Neural cell (in vitro differentiated cells): ENCODE data around the gene PPM1L. TPM values are rescaled to one million over a fixed set of nuclear protein-coding genes. Genes with fewer than 3 reads are reported as not detected.
A peak's percentile ranks its signal among the peaks of the same experiment; 100 is the strongest.

ENCODE experiments used
- H2AFZ ChIP-seq: fragments of 200-600, 300-800 bp; sonication (generic), shearing (Covaris generic); 2 replicates; pipeline ENCODE4 v1.6.0; 2014; ENCODE audit warnings: low read depth, mild to moderate bottlenecking, antibody characterized with exemption, low read length, moderate library complexity
- H3F3A ChIP-seq: fragments of 200-600 bp; shearing (Covaris generic); 2 replicates; pipeline ENCODE4 v1.6.1; 2016; ENCODE audit warnings: mild to moderate bottlenecking, moderate library complexity, mixed read lengths, antibody characterized with exemption, low read length; ENCODE audit not compliant: insufficient read depth, poor library complexity, severe bottlenecking
- H3K27ac ChIP-seq: fragments of 200-600, 300-800 bp; sonication (generic), shearing (Covaris generic); 2 replicates; pipeline ENCODE4 v1.5.1; 2014; ENCODE audit warnings: mild to moderate bottlenecking, low read length, moderate library complexity
- H3K27me3 ChIP-seq: fragments of 300-800, 200-600 bp; sonication (generic), shearing (Covaris generic); 2 replicates; pipeline ENCODE4 v1.6.0; 2014; ENCODE audit warnings: mild to moderate bottlenecking, low read depth, low read length, moderate library complexity; ENCODE audit not compliant: insufficient read depth
- H3K36me3 ChIP-seq: fragments of 300-800, 200-600 bp; sonication (generic), shearing (Covaris generic); 2 replicates; pipeline ENCODE4 v1.5.1; 2014; ENCODE audit warnings: mild to moderate bottlenecking, antibody characterized with exemption, low read length, moderate library complexity; ENCODE audit not compliant: insufficient read depth
- H3K4me2 ChIP-seq: fragments of 300-800, 200-600 bp; sonication (generic), shearing (Covaris generic); 2 replicates; pipeline ENCODE4 v1.6.0; 2014; ENCODE audit warnings: mild to moderate bottlenecking, low read length
- H3K4me3 ChIP-seq: fragments of 300-800, 200-600 bp; sonication (generic), shearing (Covaris generic); 2 replicates; pipeline ENCODE4 v1.5.1; 2014; ENCODE audit warnings: mild to moderate bottlenecking, low read length, moderate library complexity
- H3K79me2 ChIP-seq: fragments of 200-600 bp; shearing (Covaris generic); replicated peaks from 2 replicates; pipeline ENCODE4 v1.6.0; 2014; ENCODE audit warnings: mild to moderate bottlenecking, low read length, moderate library complexity; ENCODE audit not compliant: insufficient read depth
- H3K9ac ChIP-seq: fragments of 300-800, 200-600 bp; sonication (generic), shearing (Covaris generic); 2 replicates; pipeline ENCODE4 v1.6.1; 2016; ENCODE audit warnings: mild to moderate bottlenecking, low read length, mixed read lengths
- H3K9me2 ChIP-seq: fragments of 200-600 bp; shearing (Covaris generic); 2 replicates; pipeline ENCODE4 v1.6.1; 2016; ENCODE audit warnings: mild to moderate bottlenecking, low read length, mixed read lengths; ENCODE audit not compliant: insufficient read depth
- H3K9me3 ChIP-seq: fragments of 200-600, 300-800 bp; sonication (generic), shearing (Covaris generic); 2 replicates; pipeline ENCODE4 v1.6.1; 2016; ENCODE audit warnings: mild to moderate bottlenecking, mixed run types, low read length, moderate library complexity, mixed read lengths
- H4K20me1 ChIP-seq: fragments of 200-600 bp; shearing (Covaris generic); 2 replicates; pipeline ENCODE4 v1.6.1; 2016; ENCODE audit warnings: mild to moderate bottlenecking, mixed run types; ENCODE audit not compliant: insufficient read depth
- EP300 ChIP-seq: fragments of 450-650 bp; conservative IDR thresholded peaks from 2 replicates; pipeline ENCODE4 v1.6.1; 2014; ENCODE audit warnings: antibody characterized with exemption, mild to moderate bottlenecking, moderate library complexity; ENCODE audit not compliant: poor library complexity, severe bottlenecking
- EZH2 ChIP-seq: fragments of 200-600, 300-800 bp; shearing (Covaris generic), sonication (generic); IDR thresholded peaks from 2 replicates; pipeline ENCODE4 v1.6.1; 2014; ENCODE audit warnings: antibody characterized with exemption, low read length, borderline replicate concordance, mild to moderate bottlenecking; ENCODE audit not compliant: insufficient read depth, poor library complexity, severe bottlenecking
- MXI1 ChIP-seq: fragments of 450-650 bp; conservative IDR thresholded peaks from 2 replicates; pipeline ENCODE4 v1.6.1; 2014; ENCODE audit warnings: antibody characterized with exemption, mild to moderate bottlenecking; ENCODE audit not compliant: poor library complexity, severe bottlenecking
- POLR2AphosphoS5 ChIP-seq: IDR thresholded peaks from 2 replicates; pipeline ENCODE4 v1.6.1; 2012
- RAD21 ChIP-seq: fragments of 450-650 bp; conservative IDR thresholded peaks from 2 replicates; pipeline ENCODE4 v1.6.1; 2014; ENCODE audit warnings: antibody characterized with exemption, mild to moderate bottlenecking, moderate library complexity
- SMC3 ChIP-seq: fragments of 450-650 bp; conservative IDR thresholded peaks from 2 replicates; pipeline ENCODE4 v1.6.1; 2014; ENCODE audit warnings: antibody characterized with exemption, mild to moderate bottlenecking, moderate library complexity; ENCODE audit not compliant: poor library complexity
- TAF1 ChIP-seq: IDR thresholded peaks from 2 replicates; pipeline ENCODE4 v1.6.1; 2012; ENCODE audit warnings: low read depth
- polyA plus RNA-seq: library from polyadenylated mRNA; depleted of rRNA; stranded (reverse); fragments of >200 nt; gene quantifications from 2 replicates; pipeline ENCODE4 v1.2.3, GENCODE V29; 2014
- TF ChIP-seq, protein P1 (sequence below): IDR thresholded peaks from 2 replicates; pipeline ENCODE4 v1.6.1; 2012; ENCODE audit warnings: borderline replicate concordance
- TF ChIP-seq, protein P2 (sequence below): fragments of 450-650 bp; IDR thresholded peaks from 2 replicates; pipeline ENCODE4 v1.5.1; 2014; ENCODE audit warnings: antibody characterized with exemption, mild to moderate bottlenecking, moderate library complexity; ENCODE audit not compliant: poor library complexity, severe bottlenecking

Gene PPM1L
- polyA plus RNA-seq, 1 donor from 2014 or later = 24.9 TPM

DNA sequence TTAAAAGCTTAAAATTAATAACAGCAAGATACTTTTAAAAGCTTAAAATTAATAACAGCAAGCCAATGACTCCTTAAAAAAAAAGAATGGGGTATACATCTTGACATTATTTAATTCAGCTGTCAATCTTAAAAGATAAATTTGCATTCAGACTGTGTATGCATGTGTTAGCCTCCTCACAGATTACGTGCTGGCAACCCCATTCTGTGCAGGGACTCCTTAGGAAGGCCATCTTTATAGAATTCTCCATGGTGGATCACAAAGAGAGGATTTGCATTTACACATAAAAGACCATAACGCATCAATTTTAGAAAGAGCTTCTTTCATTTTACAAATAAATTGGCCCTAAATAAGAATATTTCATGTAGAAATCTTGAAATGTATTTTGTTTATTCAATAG is 261.9 kb downstream of the PPM1L start:
- Histone ChIP-seq H3K79me2 (no peaks in the 10 kb centered on the region), H2AFZ (no peak overlapping the region), H3F3A (no peaks in the 10 kb centered on the region), H3K9me2 (no peaks in the 10 kb centered on the region), H3K9ac (no peak overlapping the region), H4K20me1 (no peaks in the 10 kb centered on the region), H3K27me3 (no peaks in the 10 kb centered on the region), H3K27ac (peak overlapping the region; percentile 40), H3K36me3 (no peaks in the 10 kb centered on the region), H3K9me3 (no peaks in the 10 kb centered on the region), H3K4me2 (no peak overlapping the region), H3K4me3 (no peak overlapping the region)
- TF ChIP-seq POLR2AphosphoS5 (no peak), EP300 (no peak), EZH2 (no peak), SMC3 (no peak), RAD21 (no peak), TAF1 (no peak), MXI1 (no peak)
- TF ChIP-seq, protein P1, sequence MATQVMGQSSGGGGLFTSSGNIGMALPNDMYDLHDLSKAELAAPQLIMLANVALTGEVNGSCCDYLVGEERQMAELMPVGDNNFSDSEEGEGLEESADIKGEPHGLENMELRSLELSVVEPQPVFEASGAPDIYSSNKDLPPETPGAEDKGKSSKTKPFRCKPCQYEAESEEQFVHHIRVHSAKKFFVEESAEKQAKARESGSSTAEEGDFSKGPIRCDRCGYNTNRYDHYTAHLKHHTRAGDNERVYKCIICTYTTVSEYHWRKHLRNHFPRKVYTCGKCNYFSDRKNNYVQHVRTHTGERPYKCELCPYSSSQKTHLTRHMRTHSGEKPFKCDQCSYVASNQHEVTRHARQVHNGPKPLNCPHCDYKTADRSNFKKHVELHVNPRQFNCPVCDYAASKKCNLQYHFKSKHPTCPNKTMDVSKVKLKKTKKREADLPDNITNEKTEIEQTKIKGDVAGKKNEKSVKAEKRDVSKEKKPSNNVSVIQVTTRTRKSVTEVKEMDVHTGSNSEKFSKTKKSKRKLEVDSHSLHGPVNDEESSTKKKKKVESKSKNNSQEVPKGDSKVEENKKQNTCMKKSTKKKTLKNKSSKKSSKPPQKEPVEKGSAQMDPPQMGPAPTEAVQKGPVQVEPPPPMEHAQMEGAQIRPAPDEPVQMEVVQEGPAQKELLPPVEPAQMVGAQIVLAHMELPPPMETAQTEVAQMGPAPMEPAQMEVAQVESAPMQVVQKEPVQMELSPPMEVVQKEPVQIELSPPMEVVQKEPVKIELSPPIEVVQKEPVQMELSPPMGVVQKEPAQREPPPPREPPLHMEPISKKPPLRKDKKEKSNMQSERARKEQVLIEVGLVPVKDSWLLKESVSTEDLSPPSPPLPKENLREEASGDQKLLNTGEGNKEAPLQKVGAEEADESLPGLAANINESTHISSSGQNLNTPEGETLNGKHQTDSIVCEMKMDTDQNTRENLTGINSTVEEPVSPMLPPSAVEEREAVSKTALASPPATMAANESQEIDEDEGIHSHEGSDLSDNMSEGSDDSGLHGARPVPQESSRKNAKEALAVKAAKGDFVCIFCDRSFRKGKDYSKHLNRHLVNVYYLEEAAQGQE = no peak
- TF ChIP-seq, protein P2, sequence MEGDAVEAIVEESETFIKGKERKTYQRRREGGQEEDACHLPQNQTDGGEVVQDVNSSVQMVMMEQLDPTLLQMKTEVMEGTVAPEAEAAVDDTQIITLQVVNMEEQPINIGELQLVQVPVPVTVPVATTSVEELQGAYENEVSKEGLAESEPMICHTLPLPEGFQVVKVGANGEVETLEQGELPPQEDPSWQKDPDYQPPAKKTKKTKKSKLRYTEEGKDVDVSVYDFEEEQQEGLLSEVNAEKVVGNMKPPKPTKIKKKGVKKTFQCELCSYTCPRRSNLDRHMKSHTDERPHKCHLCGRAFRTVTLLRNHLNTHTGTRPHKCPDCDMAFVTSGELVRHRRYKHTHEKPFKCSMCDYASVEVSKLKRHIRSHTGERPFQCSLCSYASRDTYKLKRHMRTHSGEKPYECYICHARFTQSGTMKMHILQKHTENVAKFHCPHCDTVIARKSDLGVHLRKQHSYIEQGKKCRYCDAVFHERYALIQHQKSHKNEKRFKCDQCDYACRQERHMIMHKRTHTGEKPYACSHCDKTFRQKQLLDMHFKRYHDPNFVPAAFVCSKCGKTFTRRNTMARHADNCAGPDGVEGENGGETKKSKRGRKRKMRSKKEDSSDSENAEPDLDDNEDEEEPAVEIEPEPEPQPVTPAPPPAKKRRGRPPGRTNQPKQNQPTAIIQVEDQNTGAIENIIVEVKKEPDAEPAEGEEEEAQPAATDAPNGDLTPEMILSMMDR = no peak

DNA sequence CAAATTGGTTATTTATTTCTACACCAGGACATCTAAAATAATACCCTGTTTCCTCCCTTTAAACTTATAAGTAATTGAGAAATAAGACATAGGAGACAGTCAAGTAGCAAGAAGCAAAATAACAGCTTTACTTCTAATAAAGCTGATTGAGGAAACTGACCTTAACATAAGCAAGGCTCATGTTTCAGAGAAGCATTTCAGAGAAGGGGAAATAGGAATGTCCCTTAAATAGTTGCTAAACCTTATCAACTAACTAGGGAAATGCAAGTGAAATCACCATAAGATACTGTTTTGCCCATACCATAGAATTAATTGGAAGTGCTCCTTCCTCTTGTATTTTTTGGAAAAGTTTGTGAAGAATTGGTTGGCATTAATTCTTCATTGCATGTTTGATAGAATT is 264.2 kb downstream of the PPM1L start:
- Histone ChIP-seq H3K27me3 (no peaks in the 10 kb centered on the region), H3K9me2 (no peaks in the 10 kb centered on the region), H2AFZ (no peak overlapping the region), H3K4me2 (no peak overlapping the region), H3F3A (no peaks in the 10 kb centered on the region), H4K20me1 (no peaks in the 10 kb centered on the region), H3K9me3 (no peaks in the 10 kb centered on the region), H3K79me2 (no peaks in the 10 kb centered on the region), H3K4me3 (no peak overlapping the region), H3K27ac (no peak overlapping the region), H3K36me3 (no peaks in the 10 kb centered on the region), H3K9ac (no peak overlapping the region)
- TF ChIP-seq RAD21 = no peak
- TF ChIP-seq TAF1 = no peak
- TF ChIP-seq, protein P2 = no peak
- TF ChIP-seq SMC3 = no peak
- no peak for TF ChIP-seq EP300
- TF ChIP-seq, protein P1 = no peak
- TF ChIP-seq MXI1 = no peak
- TF ChIP-seq POLR2AphosphoS5 = no peak
- TF ChIP-seq EZH2 = no peak
